Measurements from ENCODE around the gene IFI16. TPM values are rescaled to one million over a fixed set of nuclear protein-coding genes. Genes with fewer than 3 reads are reported as not detected.

IFI16 gene
- total and polyA plus RNA-seq, 2 of the 4 experiments (the other 2 are of a cell fraction), result 45.0 to 65.3 TPM

DNA sequence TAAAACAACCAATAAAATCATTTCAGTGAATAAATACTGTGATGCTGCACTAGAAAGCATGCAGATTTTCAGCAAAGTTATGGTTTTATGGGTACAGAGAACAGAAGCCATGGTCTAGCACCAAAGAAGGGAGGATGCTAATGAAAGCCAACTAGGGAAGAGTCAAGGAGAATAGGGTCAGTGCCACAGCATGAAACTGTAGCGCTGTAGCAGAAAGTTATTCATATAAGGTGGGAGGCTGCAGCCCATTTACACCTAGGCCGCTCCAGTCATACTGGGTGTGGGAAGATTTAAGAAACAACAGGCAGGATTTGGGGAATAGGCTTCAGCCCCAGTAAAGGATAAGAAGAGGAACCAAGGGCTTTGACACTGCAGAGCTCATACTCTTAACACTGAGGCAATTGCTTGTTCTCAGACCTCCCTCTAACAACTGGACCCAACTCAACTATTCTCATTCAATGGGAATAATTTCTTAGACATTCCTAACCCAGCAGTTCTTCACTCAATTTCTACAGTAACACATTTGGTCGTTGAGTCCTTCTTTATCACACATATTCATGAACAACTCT lies 4.4 kb downstream of the IFI16 start:
- H4K20me1 ChIP-seq (ENCODE audit: insufficient read depth, low read length), result no peaks in the 10 kb centered on the region
- H3K18ac ChIP-seq (ENCODE audit: low read depth, low read length), result no peak overlapping the region
- no peak overlapping the region for H2BK20ac ChIP-seq (ENCODE audit: low read depth, low read length)
- POLR2A ChIA-PET (ENCODE audit: unreplicated experiment), result no interaction called here
- no peak overlapping the region for H3K4ac ChIP-seq (ENCODE audit: low read depth, low read length)
- no TSS peak for BruUV-seq (replicated peaks)
- no peak overlapping the region for H2BK120ac ChIP-seq (ENCODE audit: low read depth, low read length)
- H3K9me1 ChIP-seq (ENCODE audit: insufficient read depth, low read length), result peaks cover 5% of the 10 kb centered on the region; the same call in 1 of the 2 replicates
- H3K4me2 ChIP-seq (ENCODE audit: low read depth, low read length), result no peak overlapping the region
- no peaks in the 10 kb centered on the region for H3K9me3 ChIP-seq (ENCODE audit: control insufficient read depth, insufficient read depth, low read length)
- H3K27me3 ChIP-seq (ENCODE audit: control insufficient read depth, insufficient read depth, low read length), result no peaks in the 10 kb centered on the region
- no peak overlapping the region for H2AK5ac ChIP-seq (ENCODE audit: low read depth, low read length)
- peaks cover 25% of the 10 kb centered on the region for H3K36me3 ChIP-seq (ENCODE audit: control insufficient read depth, insufficient read depth, low read length)
- H3K23ac ChIP-seq (ENCODE audit: low read depth, low read length), result no peak overlapping the region
- H3K4me3 ChIP-seq (ENCODE audit: insufficient read depth, low read depth, low read length), result no peak overlapping the region
- no peak overlapping the region for H4K8ac ChIP-seq (ENCODE audit: low read depth in 2 of 2, low read length in 2 of 2)
- CTCF ChIA-PET, result no interaction called here
- no peak overlapping the region for H2BK15ac ChIP-seq (ENCODE audit: low read depth, low read length)
- WGBS, 2 experiments (ENCODE audit: extremely low coverage in 2 of 2, insufficient read length in 1 of 2), result no CpG with 5 or more reads among the region's 3 CpGs
- H3K79me1 ChIP-seq (ENCODE audit: low read depth in 1 of 2, low read length in 2 of 2), result peaks cover 3 to 31% of the 10 kb centered on the region in 2 experiments
- peaks cover 7% of the 10 kb centered on the region; the same call in 1 of the 2 replicates for H3K4me1 ChIP-seq (ENCODE audit: control insufficient read depth, insufficient read depth, low read length)
- H3K27ac ChIP-seq (ENCODE audit: insufficient read depth, low read length), result no peak overlapping the region
- TF ChIP-seq ELK1 (IDR thresholded peaks at IDR 0.05; ENCODE audit: borderline replicate concordance, low read depth, low read length) (no peak), MAZ (IDR thresholded peaks at IDR 0.05; ENCODE audit: borderline replicate concordance, low read depth, low read length) (no peak), MAFK (IDR thresholded peaks at IDR 0.05; ENCODE audit: low read depth, low read length) (no peak), BHLHE40 (IDR thresholded peaks at IDR 0.05; ENCODE audit: low read depth, low read length) (no peak), RAD21 (IDR thresholded peaks at IDR 0.05; ENCODE audit: low read length) (no peak), CEBPB (IDR thresholded peaks at IDR 0.05; ENCODE audit: low read depth, low read length) (no peak), FOS (IDR thresholded peaks at IDR 0.05; ENCODE audit: low read depth, low read length) (no peak), SMC3 (IDR thresholded peaks at IDR 0.05; ENCODE audit: low read depth, low read length) (no peak), NFE2L2 (IDR thresholded peaks at IDR 0.05; ENCODE audit: low read depth, low read length) (no peak), POLR2A (IDR thresholded peaks at IDR 0.05; ENCODE audit: low read depth, low read length) (no peak), CTCF (conservative IDR thresholded peaks at IDR 0.05; ENCODE audit: low read depth, low read length) (no peak), MXI1 (IDR thresholded peaks at IDR 0.05; ENCODE audit: borderline replicate concordance, low read depth, low read length) (no peak), RCOR1 (IDR thresholded peaks at IDR 0.05; ENCODE audit: insufficient replicate concordance, low read length) (no peak), CHD1 (IDR thresholded peaks at IDR 0.05; ENCODE audit: low read depth, low read length) (no peak), RFX5 (IDR thresholded peaks at IDR 0.05; ENCODE audit: low read depth, low read length) (no peak)
- TF ChIP-seq, protein P1, sequence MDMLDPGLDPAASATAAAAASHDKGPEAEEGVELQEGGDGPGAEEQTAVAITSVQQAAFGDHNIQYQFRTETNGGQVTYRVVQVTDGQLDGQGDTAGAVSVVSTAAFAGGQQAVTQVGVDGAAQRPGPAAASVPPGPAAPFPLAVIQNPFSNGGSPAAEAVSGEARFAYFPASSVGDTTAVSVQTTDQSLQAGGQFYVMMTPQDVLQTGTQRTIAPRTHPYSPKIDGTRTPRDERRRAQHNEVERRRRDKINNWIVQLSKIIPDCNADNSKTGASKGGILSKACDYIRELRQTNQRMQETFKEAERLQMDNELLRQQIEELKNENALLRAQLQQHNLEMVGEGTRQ (IDR thresholded peaks at IDR 0.05; ENCODE audit: low read depth, low read length), result no peak
- no peak overlapping the region for H3K56ac ChIP-seq (ENCODE audit: extremely low read depth, insufficient read depth, low read length)
- dilution Hi-C loops (cut with HindIII; ENCODE audit: low sequenced_read_pairs, unreplicated experiment) (no loop called here), in situ Hi-C loops (cut with MboI; ENCODE audit: low sequenced_read_pairs) (no loop called here), intact Hi-C loops (cut with micrococcal nuclease) (no loop called here)
- no peak overlapping the region for H4K5ac ChIP-seq (ENCODE audit: low read depth, low read length)
- no peak overlapping the region for H2BK5ac ChIP-seq (ENCODE audit: low read depth, low read length, poor library complexity, severe bottlenecking)
- no peak overlapping the region for H2AK9ac ChIP-seq (replicated peaks; ENCODE audit: low read depth, low read length, poor library complexity)
- no peak overlapping the region for H3K14ac ChIP-seq (replicated peaks; ENCODE audit: low read depth, low read length)
- no peak overlapping the region for H3K9ac ChIP-seq (ENCODE audit: low read depth, low read length)
- no peak overlapping the region for H2AFZ ChIP-seq (replicated peaks; ENCODE audit: low read length, poor library complexity)
- H4K91ac ChIP-seq (ENCODE audit: insufficient read depth, low read depth, low read length), result no peak overlapping the region
- ATAC-seq (ENCODE audit: low read depth) (no peak), DNase-seq (no peak)
